HG02973 (cell line): ENCODE results near the gene RUSC1.
"Not testable (repeated sequence)": the region's sequence is repeated elsewhere in the genome, so short reads cannot be mapped to it uniquely, and the experiment has no call there.

ENCODE experiments used
- ATAC-seq: cut with Tn5 transposase; IDR thresholded peaks from one replicate; pipeline ENCODE4 v1.9.1; 2021; ENCODE audit warnings: moderate library complexity; ENCODE audit not compliant: unreplicated experiment

The RUSC1 gene, protein sequence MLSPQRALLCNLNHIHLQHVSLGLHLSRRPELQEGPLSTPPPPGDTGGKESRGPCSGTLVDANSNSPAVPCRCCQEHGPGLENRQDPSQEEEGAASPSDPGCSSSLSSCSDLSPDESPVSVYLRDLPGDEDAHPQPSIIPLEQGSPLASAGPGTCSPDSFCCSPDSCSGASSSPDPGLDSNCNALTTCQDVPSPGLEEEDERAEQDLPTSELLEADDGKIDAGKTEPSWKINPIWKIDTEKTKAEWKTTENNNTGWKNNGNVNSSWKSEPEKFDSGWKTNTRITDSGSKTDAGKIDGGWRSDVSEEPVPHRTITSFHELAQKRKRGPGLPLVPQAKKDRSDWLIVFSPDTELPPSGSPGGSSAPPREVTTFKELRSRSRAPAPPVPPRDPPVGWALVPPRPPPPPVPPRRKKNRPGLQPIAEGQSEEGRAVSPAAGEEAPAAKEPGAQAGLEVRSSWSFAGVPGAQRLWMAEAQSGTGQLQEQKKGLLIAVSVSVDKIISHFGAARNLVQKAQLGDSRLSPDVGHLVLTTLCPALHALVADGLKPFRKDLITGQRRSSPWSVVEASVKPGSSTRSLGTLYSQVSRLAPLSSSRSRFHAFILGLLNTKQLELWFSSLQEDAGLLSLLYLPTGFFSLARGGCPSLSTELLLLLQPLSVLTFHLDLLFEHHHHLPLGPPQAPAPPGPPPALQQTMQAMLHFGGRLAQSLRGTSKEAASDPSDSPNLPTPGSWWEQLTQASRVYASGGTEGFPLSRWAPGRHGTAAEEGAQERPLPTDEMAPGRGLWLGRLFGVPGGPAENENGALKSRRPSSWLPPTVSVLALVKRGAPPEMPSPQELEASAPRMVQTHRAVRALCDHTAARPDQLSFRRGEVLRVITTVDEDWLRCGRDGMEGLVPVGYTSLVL

DNA sequence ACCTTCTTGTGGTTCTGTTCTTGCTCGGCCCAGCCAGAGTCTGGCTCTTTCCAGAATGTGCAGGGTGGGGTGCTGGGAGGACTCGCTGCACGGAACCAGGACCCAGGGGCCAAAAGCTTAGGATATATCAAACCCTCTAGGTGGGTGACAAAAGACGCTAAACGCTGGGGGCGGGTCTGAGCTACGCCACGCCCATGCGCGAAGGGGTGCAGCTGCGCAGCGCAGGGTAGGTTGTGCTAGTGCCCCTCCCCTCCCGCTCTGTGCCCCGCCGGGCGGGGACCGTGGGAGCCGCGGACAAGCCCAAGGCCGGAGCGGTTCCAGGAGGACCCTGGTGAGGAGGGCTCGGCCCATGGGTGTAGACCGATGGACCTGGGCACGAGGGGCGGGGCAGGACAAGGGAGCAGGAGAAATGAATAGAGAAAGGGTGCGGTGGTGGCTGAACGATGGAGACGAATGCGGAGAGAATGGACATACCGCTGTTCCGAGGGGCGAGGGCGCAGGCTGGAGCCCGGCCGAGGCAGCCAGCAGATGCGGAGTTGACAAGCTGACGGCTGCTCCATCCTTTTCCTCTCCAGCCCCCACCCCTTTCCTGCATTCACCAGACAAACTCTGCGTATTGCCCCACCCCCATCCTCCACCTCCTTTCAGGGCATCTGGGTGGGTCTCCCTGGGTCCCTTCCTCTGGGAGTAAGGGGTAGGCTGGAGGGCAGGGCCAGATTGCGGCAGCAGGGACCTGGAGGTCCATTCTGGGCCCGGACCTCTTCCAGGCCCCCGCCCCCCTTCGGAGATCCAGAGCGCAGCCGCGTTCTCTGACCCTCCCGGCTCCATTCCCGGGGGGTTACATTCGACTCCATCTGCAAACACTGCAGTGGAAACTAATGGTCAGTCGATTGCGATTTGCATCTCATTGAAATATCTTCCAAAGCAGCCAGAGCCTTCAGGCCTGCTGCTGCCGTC, at the start of gene RUSC1:
RUSC1 (plus strand) TSS at position 234 of the 957 bp plus-strand sequence. CDS start 880 bp downstream, outside the sequence.
- no peak for ATAC-seq

DNA sequence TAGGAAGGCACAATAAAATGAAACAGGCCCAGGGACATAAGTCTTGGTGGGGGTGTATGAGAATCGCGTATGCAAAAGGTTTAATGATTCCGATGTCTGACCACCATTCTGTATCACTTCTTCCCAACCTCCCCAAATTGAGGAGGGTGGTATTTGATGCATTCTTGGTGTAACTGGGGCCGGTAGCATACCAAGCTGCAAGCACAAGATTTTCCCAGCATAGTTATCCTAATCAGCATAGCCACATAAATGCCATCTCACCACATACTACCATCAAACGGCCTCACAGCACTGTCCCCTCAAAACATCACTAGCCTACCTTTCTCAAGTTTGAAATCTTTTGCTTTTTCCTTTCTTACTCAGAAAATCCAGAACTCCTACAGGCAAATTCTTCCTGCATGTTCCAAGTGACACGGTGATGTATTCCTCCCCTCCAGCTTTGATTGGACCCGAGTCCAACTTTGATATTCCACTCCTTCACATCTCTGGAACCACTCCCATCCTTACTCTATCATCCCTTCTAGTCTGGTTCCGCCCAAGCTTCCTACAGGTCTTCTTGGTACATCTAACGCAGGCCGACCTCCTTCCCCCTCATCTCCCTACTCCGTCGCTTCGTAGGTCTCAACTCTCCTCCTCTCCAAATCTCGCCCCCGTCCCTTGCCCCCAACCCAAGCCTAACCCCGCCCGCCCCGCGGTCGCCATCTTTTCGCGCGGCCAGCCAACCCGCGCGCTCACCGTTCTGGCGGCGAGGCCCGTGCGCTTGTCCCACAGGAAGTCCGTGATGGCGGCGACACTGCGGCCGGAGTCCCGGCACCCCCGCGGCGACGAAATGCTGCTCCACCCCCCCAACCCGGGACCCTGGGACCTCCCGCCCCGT, 48.0 kb upstream of the RUSC1 start:
- ATAC-seq: peak; percentile 28

DNA sequence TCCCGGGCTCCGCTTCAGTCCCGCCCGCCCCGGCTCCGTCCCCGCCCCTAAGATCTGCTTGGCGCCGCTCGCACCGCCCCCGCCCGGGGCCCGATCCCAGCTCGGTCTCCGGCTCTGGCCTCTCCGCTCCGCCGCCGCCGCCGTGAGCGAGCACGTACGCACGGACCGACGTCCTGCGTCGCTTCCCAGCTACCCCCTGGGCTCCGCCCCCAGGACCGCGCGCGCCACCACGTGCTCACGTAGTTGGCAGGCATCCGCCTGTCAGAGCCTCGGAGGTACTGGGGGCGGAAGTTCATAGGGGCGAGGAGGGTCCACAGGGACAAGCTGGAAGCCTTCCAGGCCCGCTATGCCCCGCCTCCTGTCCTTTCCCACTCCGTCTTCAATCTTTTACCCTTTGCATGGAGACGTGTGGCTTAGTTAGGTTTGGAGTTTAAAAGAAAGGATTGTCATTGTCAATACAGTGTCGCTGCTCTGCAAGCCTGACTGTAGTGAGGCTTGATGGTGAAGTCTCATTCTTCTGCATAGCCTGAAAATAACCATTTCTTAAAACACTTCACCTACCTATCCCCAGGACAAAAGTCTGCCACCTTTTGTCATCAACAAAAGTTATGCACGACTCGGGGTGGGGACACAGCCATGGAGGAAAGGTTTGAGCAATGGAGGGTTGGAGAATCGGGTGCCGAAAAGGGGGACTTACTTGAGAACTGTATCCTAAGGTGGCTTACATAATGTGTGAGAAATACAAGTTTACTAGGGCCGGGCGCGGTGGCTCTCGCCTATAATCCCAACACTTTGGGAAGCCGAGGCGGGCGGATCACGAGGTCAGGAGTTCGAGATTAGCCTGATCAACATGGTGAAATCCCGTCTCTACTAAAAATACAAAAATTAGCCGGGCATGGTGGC, 47.1 kb upstream of the RUSC1 start, which contains the start of gene CLK2:
CLK2 (minus strand) TSS at position 162 of the 903 bp plus-strand sequence. CDS start 2,527 bp downstream, outside the sequence.
- peak; percentile 70 for ATAC-seq

DNA sequence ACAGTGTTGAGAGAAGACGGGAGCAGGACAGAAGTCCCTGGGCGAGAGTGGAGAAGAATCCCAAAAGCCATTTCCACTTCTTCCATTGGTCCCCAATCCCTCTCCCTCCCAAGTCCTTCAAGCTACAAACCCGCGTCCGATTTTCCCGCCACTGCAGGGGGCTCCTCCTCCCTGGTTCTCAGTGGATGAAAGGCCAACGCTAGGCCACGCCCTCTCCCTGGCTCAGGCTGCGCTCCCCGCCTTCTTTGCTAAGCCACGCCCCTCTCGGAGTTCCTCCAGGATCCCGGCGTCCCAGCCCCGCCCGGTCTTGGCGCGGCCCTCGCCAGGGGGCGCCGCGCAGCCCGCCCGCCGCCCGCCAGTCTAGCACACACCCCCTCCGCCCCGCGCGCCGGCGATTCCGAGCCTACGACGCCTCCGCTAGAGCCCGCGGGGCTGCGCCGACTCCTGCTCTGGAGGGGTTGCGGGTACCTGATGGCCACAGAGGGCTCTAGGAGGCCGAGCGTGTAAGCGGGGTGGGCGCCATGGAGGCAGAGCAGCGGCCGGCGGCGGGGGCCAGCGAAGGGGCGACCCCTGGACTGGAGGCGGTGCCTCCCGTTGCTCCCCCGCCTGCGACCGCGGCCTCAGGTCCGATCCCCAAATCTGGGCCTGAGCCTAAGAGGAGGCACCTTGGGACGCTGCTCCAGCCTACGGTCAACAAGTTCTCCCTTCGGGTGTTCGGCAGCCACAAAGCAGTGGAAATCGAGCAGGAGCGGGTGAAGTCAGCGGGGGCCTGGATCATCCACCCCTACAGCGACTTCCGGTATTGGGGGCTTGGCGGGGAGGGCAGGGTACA, 43.4 kb upstream of the RUSC1 start, which contains the start of gene HCN3:
HCN3 (plus strand) TSS at position 394 of the 832 bp plus-strand sequence; CDS start at position 522, 128 bp downstream.
- ATAC-seq: peak; percentile 54

DNA sequence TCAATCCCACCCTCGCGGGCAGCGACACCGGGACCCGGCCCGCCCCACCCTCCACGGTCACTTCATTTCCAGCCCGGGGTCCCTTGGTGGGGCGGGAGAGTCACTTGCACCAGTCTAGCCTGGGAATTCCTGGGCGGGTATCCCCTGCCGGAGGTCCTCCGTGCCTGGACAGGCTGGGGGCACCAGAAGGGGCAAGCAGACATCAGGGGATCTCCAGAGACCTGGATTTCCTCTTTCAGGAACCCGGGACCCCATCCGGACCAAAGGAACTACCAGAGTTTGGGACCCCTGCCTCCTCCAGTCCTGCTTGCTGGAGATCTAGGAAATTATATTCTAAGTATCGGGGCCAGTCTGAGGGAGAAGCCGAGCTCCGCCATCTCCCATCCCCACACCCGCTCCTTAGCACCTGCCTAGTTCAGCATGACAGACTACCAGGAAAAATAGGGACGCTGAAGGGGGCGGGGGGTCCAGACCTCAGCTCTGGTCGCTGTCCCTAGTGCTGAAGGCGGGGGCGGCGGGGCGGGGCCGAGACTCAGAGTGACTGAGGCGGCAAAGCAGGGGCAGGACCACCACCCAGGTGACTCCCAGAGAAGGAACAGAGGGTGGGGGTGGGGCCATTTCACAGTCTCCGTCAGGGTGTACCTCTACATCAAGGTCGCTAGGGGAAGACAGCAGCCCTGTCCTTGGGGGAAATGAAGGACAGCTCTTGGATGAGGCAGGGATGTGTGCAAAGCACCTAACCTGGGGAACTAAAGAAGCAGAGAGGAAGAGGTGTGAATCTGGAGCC, 42.6 kb upstream of the RUSC1 start:
- ATAC-seq: no peak

DNA sequence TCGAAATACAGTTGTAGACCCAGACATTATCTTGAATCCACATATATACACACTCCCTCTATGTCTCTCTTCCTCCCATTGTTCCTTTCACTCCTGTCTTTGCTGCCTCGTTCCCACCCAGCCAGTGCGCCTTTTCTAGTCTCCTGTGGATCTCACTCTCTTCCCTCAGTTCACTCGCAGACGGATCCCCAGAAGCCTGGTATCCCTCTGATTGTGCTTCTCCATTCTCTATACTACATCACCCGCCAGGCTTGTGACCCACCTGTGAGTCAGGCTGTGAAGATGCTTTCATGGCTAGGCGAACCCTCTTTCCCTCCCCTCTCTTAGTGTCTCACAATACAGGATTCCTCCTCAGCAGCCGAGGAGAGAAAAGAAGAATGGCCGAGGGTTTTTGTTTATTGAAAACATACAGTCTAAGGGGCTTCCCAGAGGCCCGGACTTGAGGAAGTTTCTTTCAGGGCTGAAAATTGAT, 42.0 kb upstream of the RUSC1 start:
- ATAC-seq: no peak

DNA sequence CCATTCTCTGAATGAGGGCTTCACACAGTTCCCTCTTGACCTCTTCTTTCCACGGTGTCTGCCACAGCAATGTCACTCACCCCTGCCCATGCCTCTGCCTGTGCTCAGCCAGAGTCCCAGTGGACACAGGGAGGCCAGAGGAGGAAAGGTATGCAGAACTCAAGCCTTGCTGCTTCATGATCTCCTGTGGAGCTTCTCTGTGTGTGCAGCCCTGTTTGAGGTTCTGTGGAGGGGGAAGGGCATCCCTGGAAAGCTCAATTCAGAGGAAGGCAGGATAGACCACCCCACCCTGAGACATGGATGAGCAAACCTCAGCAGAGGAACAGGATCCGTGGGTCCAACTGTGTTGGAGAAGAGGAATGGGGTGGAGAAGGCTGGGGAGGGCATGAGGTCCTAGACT, 41.4 kb upstream of the RUSC1 start:
- no peak for ATAC-seq

DNA sequence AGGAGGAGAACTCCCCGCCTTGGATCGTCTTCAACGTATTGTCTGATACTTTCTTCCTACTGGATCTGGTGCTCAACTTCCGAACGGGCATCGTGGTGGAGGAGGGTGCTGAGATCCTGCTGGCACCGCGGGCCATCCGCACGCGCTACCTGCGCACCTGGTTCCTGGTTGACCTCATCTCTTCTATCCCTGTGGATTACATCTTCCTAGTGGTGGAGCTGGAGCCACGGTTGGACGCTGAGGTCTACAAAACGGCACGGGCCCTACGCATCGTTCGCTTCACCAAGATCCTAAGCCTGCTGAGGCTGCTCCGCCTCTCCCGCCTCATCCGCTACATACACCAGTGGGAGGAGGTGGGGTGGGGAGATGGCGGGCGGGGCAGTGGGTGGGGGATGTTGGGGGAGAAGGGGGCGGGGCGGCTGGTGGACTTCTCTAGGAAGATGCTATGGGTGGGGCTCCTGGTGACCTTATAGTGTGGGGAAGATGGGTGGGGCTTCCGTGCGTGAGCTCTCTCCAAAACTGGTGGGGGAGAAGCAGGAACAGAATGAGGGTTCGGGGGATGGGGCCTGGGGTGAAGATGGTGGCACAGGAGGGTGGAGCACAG, 38.1 kb upstream of the RUSC1 start:
- ATAC-seq: no peak

DNA sequence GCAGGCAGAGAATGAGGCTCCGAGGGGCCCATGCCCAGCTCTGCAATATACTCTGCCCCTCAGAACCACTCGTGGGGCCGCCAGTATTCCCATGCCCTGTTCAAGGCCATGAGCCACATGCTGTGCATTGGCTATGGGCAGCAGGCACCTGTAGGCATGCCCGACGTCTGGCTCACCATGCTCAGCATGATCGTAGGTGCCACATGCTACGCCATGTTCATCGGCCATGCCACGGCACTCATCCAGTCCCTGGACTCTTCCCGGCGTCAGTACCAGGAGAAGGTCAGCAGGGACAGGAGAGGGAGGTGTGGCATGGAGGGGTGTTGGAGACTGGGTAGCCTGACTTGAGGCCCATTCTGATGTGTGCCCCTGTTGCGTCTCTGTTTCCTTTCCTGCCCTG, 36.2 kb upstream of the RUSC1 start:
- no peak for ATAC-seq

DNA sequence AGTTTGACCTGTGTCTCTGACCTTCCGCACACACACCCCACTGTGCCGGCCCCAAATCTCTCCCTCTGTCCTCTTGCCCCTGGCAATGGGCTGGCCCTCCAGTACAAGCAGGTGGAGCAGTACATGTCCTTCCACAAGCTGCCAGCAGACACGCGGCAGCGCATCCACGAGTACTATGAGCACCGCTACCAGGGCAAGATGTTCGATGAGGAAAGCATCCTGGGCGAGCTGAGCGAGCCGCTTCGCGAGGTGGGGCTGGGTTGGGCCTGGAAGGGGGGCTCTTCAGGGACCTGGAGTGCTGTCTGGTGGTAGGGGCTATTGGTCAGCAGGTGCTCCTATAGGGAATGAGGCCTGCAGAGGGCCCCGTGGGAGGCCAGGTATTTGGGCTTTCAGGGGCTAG, 35.6 kb upstream of the RUSC1 start:
- ATAC-seq: no peak

DNA sequence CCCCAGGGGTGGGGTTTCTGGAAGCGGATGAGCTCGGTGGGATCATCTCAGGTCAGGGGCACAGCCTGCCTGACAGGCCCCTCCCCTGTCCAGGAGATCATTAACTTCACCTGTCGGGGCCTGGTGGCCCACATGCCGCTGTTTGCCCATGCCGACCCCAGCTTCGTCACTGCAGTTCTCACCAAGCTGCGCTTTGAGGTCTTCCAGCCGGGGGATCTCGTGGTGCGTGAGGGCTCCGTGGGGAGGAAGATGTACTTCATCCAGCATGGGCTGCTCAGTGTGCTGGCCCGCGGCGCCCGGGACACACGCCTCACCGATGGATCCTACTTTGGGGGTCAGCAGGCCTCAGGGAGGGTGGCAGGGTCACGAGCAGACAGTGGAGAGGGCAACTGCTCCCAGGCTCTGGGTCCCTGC, 35.1 kb upstream of the RUSC1 start:
- no peak for ATAC-seq

DNA sequence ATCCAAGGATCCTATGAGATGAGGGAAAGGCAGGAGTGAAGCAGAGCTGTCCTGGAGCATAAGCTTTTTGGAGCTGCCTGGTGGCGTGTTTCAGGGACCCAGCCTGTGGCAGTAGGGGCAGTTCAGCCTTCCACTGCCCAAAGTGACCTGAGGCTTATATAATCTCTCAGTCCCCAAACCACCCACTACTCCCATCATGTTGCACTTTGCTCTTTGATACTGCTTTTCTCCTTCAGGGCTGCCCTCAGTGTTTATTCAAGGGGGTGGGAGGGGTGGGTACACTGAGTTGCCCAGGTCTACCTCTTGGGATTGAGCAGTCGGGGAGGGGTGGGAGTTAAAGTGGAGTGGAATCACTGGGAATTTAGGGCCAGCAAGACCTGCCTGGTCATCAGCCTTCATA, 34.1 kb upstream of the RUSC1 start:
- no peak for ATAC-seq

DNA sequence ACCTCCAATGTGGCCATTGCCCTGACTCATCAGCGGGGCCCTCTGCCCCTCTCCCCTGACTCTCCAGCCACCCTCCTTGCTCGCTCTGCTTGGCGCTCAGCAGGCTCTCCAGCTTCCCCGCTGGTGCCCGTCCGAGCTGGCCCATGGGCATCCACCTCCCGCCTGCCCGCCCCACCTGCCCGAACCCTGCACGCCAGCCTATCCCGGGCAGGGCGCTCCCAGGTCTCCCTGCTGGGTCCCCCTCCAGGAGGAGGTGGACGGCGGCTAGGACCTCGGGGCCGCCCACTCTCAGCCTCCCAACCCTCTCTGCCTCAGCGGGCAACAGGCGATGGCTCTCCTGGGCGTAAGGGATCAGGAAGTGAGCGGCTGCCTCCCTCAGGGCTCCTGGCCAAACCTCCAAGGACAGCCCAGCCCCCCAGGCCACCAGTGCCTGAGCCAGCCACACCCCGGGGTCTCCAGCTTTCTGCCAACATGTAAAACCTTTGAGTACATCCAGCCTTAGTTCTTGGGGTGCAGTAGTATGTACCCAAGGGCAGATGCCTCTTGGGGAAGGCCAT, 32.6 kb upstream of the RUSC1 start:
- ATAC-seq: no peak

DNA sequence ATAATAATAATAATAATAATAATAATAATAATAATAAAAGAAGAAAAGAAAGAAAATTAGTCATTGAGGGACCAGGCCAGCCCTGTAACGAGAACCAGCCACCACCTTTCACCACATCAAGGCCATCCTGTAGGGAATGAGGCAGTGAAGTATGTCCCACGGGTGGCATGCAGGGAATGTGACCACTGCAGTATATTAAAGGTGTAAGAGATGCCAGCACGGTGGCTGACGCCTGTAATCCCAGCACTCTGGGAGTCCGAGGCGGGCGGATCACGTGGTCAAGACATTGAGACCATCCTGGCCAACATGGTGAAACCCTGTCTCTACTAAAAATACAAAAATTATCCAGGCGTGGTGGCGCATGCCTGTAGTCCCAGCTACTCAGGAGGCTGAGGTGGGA, 29.7 kb upstream of the RUSC1 start:
- not testable (repeated sequence) for ATAC-seq

DNA sequence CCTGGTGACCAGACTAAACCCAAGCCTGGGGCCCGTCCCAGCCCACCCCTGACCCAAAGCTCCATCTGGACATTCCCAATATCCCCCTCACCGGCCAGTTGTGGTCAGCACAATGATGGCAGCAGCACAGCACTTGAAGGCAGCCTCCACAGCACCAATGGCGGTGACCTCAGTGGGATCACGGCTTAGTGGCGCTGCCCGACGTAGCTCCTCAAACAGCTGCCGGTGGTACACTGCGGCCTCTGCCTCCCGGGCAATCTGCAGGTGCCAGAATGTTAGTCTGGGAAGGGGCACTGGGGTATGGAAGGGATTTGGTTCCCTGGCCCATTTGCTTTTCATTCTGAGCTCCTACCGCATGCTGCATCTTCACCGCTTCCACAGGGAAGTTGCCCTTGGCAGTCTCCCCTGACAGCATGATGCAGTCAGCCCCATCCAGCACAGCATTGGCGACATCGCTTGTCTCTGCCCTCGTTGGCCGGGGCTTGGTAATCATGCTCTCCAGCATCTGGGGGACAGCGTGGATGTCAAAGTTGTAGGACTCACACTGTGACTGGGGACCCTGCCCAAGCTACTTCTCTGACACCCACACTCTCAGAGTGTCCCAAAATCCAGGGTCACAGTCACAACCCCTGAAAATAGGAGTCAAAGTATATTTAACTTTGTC, 27.5 kb upstream of the RUSC1 start:
- no peak for ATAC-seq
